HG02870 (cell line): Measurements from ENCODE around the gene UHRF2.
A peak's percentile ranks its signal among the peaks of the same experiment; 100 is the strongest.
"Not testable (repeated sequence)": the region's sequence is repeated elsewhere in the genome, so short reads cannot be mapped to it uniquely, and the experiment has no call there.

Experiments
- ATAC-seq: cut with Tn5 transposase; IDR thresholded peaks from one replicate; pipeline ENCODE4 v1.9.1; 2021; ENCODE audit warnings: mild to moderate bottlenecking, moderate library complexity; ENCODE audit not compliant: unreplicated experiment

The UHRF2 gene, protein sequence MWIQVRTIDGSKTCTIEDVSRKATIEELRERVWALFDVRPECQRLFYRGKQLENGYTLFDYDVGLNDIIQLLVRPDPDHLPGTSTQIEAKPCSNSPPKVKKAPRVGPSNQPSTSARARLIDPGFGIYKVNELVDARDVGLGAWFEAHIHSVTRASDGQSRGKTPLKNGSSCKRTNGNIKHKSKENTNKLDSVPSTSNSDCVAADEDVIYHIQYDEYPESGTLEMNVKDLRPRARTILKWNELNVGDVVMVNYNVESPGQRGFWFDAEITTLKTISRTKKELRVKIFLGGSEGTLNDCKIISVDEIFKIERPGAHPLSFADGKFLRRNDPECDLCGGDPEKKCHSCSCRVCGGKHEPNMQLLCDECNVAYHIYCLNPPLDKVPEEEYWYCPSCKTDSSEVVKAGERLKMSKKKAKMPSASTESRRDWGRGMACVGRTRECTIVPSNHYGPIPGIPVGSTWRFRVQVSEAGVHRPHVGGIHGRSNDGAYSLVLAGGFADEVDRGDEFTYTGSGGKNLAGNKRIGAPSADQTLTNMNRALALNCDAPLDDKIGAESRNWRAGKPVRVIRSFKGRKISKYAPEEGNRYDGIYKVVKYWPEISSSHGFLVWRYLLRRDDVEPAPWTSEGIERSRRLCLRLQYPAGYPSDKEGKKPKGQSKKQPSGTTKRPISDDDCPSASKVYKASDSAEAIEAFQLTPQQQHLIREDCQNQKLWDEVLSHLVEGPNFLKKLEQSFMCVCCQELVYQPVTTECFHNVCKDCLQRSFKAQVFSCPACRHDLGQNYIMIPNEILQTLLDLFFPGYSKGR

GRCh38 chr9:6412487-6413364 lies at the start of gene UHRF2:
Gene UHRF2, plus strand, starts transcription at chr9:6413199. Its CDS starts 292 bp downstream, at chr9:6413491.
- peak; percentile 82 for ATAC-seq

DNA sequence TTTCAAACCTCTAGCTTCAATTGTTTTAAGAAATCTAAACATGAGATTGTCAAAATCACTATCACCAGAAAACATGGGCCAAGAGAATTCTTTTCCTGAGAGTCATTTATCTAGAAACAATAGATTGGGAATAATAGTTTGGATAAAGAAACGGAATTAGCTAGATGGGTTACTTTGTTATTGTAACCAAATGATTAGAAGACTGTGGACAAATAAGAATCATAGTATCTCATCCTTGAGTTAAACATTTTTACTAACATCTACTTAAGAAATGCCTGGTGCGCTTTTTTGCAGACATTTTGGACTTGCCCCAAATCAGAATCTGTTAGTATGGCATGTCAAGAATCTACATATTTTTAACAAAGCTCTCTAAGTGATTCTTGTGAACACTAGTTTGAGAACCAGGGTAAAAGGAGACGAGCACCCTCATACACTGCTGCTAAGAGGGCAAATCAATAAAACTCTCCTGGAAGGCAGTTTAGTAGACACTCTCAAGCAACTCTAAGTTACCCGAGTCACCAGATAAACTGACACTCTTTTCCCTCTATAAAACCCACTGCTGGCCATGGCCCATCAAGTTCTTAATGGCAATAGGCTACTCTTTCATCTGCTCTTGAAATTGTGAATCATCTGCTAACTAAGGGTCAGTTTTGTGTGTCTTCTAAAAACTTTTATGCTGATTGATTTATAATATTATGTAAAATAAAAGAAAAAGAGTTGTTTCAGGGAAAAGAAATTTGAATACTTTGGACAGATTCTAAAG lies 45.7 kb upstream of the UHRF2 start:
- ATAC-seq: no peak

- ATAC-seq: no peak
Measured at GRCh38 chr9:6368831-6369230, 44.2 kb upstream of the UHRF2 start.

GRCh38 chr9:6381477-6382012 lies 31.5 kb upstream of the UHRF2 start:
- ATAC-seq: not testable (repeated sequence)

DNA sequence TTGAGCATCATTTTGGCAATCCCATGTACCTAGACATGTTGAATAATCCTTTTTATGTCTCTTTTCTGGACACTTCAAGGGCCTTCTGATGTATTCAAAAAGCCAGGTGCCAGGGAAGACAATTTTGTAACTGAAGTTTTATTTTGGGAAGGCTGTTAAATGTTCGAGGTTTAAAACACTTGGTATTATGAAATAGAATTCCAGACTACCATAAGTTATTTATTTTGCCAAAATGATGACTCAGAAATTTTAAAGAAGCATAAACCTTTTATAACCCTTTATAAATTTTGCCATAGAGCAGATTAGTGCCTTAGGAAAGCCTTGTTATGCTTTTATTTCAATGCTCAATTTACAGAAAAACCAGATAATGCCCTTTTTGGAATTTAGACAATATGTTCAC lies 30.3 kb upstream of the UHRF2 start:
- ATAC-seq: no peak

- ATAC-seq: no peak
Measured at GRCh38 chr9:6383551-6384225, 29.3 kb upstream of the UHRF2 start.

GRCh38 chr9:6384732-6385131 lies 28.3 kb upstream of the UHRF2 start:
- no peak for ATAC-seq

DNA sequence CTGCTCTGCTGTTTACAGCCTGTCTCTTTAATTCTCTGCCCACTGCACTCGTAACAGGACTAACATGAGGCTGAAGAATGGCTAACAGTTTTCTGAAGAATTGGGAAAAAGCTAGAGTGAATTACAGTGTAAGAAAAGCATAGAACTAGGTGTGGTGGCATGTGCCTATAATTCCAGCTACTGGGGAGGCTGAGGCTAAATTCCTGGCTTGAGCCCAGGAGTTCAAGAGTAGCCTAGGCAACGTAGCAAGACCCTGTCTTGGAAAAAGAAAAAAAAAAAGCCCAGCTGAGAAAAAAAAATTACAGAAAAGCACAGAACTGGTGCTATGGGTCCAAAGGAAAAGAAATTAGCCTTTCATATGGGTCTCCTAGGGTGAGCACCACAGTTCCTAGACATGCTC lies 13.9 kb upstream of the UHRF2 start:
- no peak for ATAC-seq

DNA sequence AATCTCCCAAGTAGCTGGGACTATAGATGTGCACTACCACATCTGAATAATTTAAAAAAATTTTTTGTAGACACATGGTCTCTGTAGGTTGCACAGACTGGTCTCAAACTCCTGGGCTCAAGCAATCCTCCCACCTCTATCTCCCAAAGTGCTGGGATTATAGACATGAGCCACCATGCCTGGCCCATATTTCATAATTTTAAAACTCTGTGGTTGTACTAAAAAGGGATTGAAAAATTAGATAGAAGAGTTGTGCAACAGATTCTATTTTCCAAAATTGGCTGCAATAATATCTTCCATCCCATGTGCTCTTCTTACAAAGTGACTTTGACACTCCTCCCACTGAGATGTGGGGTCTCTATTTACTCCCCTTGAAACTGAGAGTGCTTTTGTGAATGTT lies 7.6 kb upstream of the UHRF2 start:
- ATAC-seq: no peak

DNA sequence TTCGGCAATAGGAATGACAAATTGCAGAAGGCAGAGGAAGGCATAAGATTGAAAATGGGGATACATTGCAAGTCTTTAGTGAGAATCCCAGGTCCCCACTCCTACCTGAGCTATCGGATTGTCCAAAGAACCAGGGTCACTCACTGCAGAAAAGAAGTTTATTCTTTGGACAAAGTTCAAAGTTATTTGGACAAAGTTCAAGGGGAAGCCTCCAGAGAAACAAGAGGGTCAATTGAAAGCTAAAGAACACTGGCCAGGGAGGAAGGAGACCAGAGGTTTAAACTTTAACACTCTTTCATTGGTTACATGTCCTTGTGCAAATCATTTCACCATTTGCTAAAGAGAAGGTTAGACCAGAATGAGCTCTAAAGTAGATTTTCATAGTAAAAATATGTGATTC lies 5.2 kb upstream of the UHRF2 start:
- ATAC-seq: no peak

- ATAC-seq: no peak
Measured at GRCh38 chr9:6408320-6408719, 4.7 kb upstream of the UHRF2 start.

GRCh38 chr9:6409811-6410210 lies 3.2 kb upstream of the UHRF2 start:
- no peak for ATAC-seq

DNA sequence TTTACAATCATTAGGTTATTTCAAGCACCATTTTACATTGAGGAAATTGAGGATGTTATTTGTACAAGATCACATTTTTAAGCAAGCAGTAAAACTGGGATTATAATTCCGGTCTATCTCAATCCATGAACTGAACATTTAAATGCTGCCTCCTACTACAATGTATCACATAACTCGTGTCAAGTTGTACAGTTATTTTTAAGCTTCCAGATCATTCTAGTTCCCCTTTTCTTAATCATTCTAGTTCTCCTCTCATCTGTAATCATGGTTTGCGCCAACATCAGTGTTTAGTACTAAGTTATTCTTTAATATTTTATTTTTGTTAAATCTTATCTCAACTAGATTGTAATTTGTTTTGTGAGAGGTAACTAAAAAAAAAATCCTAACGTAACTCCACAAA lies 2.4 kb upstream of the UHRF2 start:
- no peak for ATAC-seq

DNA sequence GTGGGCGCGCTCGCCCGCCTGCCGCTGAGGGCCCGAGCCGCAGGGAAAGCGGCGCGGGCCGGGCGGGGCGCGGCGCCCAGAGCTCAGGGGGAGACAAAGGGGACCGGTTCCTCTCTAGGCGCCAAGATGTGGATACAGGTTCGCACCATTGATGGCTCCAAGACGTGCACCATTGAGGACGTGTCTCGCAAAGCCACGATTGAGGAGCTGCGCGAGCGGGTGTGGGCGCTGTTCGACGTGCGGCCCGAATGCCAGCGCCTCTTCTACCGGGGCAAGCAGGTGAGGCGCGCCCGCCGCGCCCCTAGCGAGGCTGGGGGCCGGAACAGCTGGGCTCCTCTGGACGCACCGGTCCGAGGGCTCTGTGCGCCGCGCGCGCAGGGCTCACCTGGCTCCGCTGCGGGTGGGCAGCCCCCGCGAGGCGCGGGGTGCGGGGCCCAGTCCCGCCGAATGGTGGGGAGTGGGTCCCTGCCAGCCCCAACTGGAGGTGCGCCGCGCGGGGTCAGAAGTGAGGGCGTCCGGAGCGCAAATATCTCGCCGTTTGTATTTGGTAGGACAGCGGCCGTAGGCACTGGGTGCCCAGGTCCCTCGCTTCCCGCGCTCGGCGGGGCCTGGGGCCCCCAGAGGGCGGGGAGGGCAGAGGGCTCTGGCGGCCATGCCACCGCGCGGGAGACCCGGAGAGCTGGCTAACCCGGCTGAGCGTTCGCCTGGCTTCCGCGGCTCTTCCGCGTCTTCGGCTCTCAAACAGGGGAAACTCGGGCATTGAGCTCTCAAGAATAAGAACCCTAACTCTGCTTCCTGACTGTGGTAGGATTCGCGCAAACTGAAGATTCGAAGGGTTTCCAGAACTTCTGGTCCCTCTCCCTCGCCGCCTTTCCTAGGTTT lies 607 bp downstream of the UHRF2 start:
- peak; percentile 12 for ATAC-seq

DNA sequence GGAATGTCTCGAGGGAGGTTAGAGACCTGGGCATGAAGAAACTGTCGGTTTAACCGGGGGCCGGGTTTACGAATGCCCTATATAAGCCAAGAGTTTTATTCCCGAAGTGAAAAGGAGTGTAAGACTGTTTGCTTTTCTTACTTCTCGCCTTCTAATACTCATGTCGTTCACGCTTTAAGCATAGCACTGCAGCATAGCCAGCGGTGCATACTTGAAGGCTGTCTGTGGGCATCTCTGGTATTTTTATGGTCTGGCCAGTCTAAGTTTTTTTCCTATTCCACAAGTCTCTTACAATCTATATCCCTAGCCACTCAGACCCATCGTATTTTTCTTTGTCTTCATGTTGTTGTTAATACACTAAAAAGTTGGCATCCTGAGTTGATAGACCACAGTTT lies 1.2 kb downstream of the UHRF2 start:
- no peak for ATAC-seq

- no peak for ATAC-seq
Measured at GRCh38 chr9:6415266-6415665, 2.3 kb downstream of the UHRF2 start.

- ATAC-seq: no peak
Measured at GRCh38 chr9:6417186-6417585, 4.2 kb downstream of the UHRF2 start.

GRCh38 chr9:6418764-6419163 lies 5.8 kb downstream of the UHRF2 start:
- no peak for ATAC-seq

DNA sequence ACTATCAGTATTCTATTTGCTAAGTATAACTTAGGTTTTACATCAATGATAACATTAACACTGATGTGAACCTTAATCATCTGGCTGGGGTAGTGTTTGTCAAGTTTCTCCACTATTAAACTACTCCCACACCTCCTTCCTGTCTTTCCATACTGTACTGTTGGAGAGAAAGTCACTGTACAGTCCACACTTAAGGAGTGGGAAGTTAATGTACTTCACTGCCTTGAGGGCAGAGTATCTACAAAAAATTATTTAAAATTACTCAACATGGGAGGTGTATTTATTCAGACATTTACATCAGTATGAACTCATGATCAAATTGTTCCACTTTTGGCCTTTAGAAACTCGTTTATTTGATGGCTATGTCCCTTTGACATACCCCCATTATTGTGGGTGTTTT lies 11.9 kb downstream of the UHRF2 start:
- no peak for ATAC-seq
